Measurements from ENCODE around the gene FAAP20. TPM values are rescaled to one million over a fixed set of nuclear protein-coding genes. Genes with fewer than 3 reads are reported as not detected.

The FAAP20 gene
- polyA plus RNA-seq, 2 of the 4 experiments (the other 2 are of a cell fraction): 5.1 to 26.0 TPM

- no peak overlapping the region for H3K4me3 ChIP-seq
- DNase-seq (ENCODE audit: low read depth in 1 of 2, low spot score in 1 of 2): no peak
- 95% methylated on average over 33 of the region's 33 CpGs for WGBS (ENCODE audit: missing lambda C conversion rate)
- POLR2A ChIA-PET: no interaction called here
- CTCF ChIA-PET: interaction anchor here (0.8 to 4.2 kb wide), 2 partner anchors 10 to 44 kb away, joined by 3 to 18 read pairs; no protein-coding TSS in a partner anchor
- H3K4me2 ChIP-seq: no peak overlapping the region
- H3K27ac ChIP-seq: no peak overlapping the region
- peaks cover 2% of the 10 kb centered on the region; the same call in 2 of the 3 replicates for H3K4me1 ChIP-seq
- TF ChIP-seq KDM1A (IDR thresholded peaks at IDR 0.05; ENCODE audit: low read depth): no peak
- no peak for TF ChIP-seq HOXB5 (CRISPR knock-in tag; IDR thresholded peaks at IDR 0.05)
- no peak for FAIRE-seq
- H3K9me3 ChIP-seq: no peaks in the 10 kb centered on the region
- no peak for ATAC-seq
Measured at GRCh38 chr1:2184934-2185333, 9.6 kb downstream of the FAAP20 start.

- no peak for ATAC-seq
- no peak for FAIRE-seq
- ChIA-PET POLR2A (no interaction called here), CTCF (interaction anchor here (0.8 to 4.2 kb wide), 2 partner anchors 10 to 44 kb away, joined by 3 to 18 read pairs; no protein-coding TSS in a partner anchor)
- DNase-seq (ENCODE audit: low read depth in 1 of 2, low spot score in 1 of 2): no peak
- Histone ChIP-seq H3K4me3 (no peak overlapping the region), H3K4me2 (no peak overlapping the region), H3K9me3 (no peaks in the 10 kb centered on the region), H3K4me1 (no peaks in the 10 kb centered on the region; the same call in 2 of the 3 replicates), H3K27ac (no peak overlapping the region)
- 82% methylated on average over 13 of the region's 18 CpGs for WGBS (ENCODE audit: missing lambda C conversion rate)
- TF ChIP-seq BHLHE40 (IDR thresholded peaks at IDR 0.05; ENCODE audit: low read depth, low read length) (no peak), FOXS1 (CRISPR knock-in tag; IDR thresholded peaks at IDR 0.05) (no peak), POLR2AphosphoS2 (conservative IDR thresholded peaks at IDR 0.05; ENCODE audit: low read length) (no peak)
Measured at GRCh38 chr1:2184531-2184930, 10.0 kb downstream of the FAAP20 start.

DNA sequence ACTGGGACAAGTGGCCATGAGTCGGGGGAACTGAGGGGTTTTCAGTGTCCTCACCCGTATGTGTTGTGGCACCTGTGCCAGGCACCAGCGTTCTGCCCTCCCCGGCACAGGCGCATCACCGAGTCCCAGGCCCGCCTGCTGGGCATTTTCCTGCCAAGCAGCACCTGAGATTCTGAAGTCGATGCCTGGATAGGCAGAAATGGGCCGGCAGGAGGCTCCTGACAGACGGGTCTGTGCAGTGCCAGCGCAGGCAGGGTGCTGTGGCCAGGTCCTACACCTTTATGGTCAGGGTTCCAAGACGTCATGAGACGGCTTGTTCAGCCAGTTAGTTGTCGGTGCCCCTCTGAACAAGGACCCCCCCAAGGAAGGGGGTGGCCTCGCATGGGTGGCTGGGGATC lies 10.6 kb downstream of the FAAP20 start:
- CTCF ChIA-PET: interaction anchor here (4.2 kb wide), 1 partner anchor 9 kb away, joined by 18 read pairs; no protein-coding TSS in a partner anchor
- no peak overlapping the region for H3K4me3 ChIP-seq
- no peak overlapping the region for H3K27ac ChIP-seq
- no peak overlapping the region for H3K4me2 ChIP-seq
- ATAC-seq (no peak), FAIRE-seq (no peak), DNase-seq (ENCODE audit: low read depth in 1 of 2, low spot score in 1 of 2) (no peak)
- POLR2A ChIA-PET: no interaction called here
- TF ChIP-seq ZC3H11A (IDR thresholded peaks at IDR 0.05) (no peak), POLR2AphosphoS2 (conservative IDR thresholded peaks at IDR 0.05; ENCODE audit: low read length) (no peak), CBX8 (IDR thresholded peaks at IDR 0.05) (no peak), REST (IDR thresholded peaks at IDR 0.05) (no peak), ZFP36 (IDR thresholded peaks at IDR 0.05; ENCODE audit: borderline replicate concordance, partially characterized antibody) (no peak), FOSB (CRISPR knock-in tag; IDR thresholded peaks at IDR 0.05) (no peak), HOXA7 (CRISPR knock-in tag; IDR thresholded peaks at IDR 0.05) (no peak), CHD4 (IDR thresholded peaks at IDR 0.05; ENCODE audit: borderline replicate concordance) (no peak), PBX3 (IDR thresholded peaks at IDR 0.05) (no peak), RFX5 (IDR thresholded peaks at IDR 0.05) (no peak)
- TF ChIP-seq, protein P1, sequence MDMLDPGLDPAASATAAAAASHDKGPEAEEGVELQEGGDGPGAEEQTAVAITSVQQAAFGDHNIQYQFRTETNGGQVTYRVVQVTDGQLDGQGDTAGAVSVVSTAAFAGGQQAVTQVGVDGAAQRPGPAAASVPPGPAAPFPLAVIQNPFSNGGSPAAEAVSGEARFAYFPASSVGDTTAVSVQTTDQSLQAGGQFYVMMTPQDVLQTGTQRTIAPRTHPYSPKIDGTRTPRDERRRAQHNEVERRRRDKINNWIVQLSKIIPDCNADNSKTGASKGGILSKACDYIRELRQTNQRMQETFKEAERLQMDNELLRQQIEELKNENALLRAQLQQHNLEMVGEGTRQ (IDR thresholded peaks at IDR 0.05): no peak
- TF ChIP-seq, protein P2, sequence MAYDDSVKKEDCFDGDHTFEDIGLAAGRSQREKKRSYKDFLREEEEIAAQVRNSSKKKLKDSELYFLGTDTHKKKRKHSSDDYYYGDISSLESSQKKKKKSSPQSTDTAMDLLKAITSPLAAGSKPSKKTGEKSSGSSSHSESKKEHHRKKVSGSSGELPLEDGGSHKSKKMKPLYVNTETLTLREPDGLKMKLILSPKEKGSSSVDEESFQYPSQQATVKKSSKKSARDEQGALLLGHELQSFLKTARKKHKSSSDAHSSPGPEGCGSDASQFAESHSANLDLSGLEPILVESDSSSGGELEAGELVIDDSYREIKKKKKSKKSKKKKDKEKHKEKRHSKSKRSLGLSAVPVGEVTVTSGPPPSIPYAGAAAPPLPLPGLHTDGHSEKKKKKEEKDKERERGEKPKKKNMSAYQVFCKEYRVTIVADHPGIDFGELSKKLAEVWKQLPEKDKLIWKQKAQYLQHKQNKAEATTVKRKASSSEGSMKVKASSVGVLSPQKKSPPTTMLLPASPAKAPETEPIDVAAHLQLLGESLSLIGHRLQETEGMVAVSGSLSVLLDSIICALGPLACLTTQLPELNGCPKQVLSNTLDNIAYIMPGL (CRISPR knock-in tag; IDR thresholded peaks at IDR 0.05; ENCODE audit: borderline replicate concordance): no peak
- whole genome bisulfite sequencing (ENCODE audit: missing lambda C conversion rate): 87% methylated on average over 10 of the region's 15 CpGs
- no peaks in the 10 kb centered on the region; the same call in 2 of the 3 replicates for H3K4me1 ChIP-seq
- H3K9me3 ChIP-seq: no peaks in the 10 kb centered on the region
